ENCODE data around the gene ZNF710.

GRCh38 chr15:89993349-89993748 is 7.8 kb upstream of the ZNF710 start:
- TF ChIP-seq, protein P1, sequence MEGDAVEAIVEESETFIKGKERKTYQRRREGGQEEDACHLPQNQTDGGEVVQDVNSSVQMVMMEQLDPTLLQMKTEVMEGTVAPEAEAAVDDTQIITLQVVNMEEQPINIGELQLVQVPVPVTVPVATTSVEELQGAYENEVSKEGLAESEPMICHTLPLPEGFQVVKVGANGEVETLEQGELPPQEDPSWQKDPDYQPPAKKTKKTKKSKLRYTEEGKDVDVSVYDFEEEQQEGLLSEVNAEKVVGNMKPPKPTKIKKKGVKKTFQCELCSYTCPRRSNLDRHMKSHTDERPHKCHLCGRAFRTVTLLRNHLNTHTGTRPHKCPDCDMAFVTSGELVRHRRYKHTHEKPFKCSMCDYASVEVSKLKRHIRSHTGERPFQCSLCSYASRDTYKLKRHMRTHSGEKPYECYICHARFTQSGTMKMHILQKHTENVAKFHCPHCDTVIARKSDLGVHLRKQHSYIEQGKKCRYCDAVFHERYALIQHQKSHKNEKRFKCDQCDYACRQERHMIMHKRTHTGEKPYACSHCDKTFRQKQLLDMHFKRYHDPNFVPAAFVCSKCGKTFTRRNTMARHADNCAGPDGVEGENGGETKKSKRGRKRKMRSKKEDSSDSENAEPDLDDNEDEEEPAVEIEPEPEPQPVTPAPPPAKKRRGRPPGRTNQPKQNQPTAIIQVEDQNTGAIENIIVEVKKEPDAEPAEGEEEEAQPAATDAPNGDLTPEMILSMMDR (IDR thresholded peaks at IDR 0.05; ENCODE audit: control extremely low read depth in 1 of 3, insufficient read depth in 1 of 3, low read depth in 1 of 3, low read length in 3 of 3): no peak
- TF ChIP-seq POLR2A (IDR thresholded peaks at IDR 0.05; ENCODE audit: control extremely low read depth in 1 of 2, low read depth in 2 of 2, low read length in 2 of 2) (no peak), YY1 (IDR thresholded peaks at IDR 0.05; ENCODE audit: low read depth, low read length) (no peak), POLR2AphosphoS5 (IDR thresholded peaks at IDR 0.05; ENCODE audit: low read depth, low read length) (no peak), CEBPB (IDR thresholded peaks at IDR 0.05; ENCODE audit: low read depth, low read length) (no peak), BCL11A (IDR thresholded peaks at IDR 0.05; ENCODE audit: low read depth in 2 of 2, low read length in 2 of 2) (no peak), CHD1 (IDR thresholded peaks at IDR 0.05; ENCODE audit: low read depth, low read length) (no peak), CREB1 (IDR thresholded peaks at IDR 0.05) (no peak), EGR1 (IDR thresholded peaks at IDR 0.05; ENCODE audit: borderline replicate concordance, low read depth, low read length) (no peak), TAF1 (IDR thresholded peaks at IDR 0.05; ENCODE audit: low read depth, low read length) (no peak), POU5F1 (IDR thresholded peaks at IDR 0.05; ENCODE audit: low read depth, low read length) (no peak)
- TF ChIP-seq, protein P2, sequence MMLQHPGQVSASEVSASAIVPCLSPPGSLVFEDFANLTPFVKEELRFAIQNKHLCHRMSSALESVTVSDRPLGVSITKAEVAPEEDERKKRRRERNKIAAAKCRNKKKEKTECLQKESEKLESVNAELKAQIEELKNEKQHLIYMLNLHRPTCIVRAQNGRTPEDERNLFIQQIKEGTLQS (IDR thresholded peaks at IDR 0.05; ENCODE audit: insufficient read depth, low read depth, low read length): no peak
- TF ChIP-seq, protein P3, sequence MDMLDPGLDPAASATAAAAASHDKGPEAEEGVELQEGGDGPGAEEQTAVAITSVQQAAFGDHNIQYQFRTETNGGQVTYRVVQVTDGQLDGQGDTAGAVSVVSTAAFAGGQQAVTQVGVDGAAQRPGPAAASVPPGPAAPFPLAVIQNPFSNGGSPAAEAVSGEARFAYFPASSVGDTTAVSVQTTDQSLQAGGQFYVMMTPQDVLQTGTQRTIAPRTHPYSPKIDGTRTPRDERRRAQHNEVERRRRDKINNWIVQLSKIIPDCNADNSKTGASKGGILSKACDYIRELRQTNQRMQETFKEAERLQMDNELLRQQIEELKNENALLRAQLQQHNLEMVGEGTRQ (IDR thresholded peaks at IDR 0.05; ENCODE audit: low read length): no peak

Measured in H1 (cell line).